Vagina (tissue), 2 donors: ENCODE measurements around the gene ZNF79. TPM values are rescaled to one million over a fixed set of nuclear protein-coding genes. Genes with fewer than 3 reads are reported as not detected.

Experiments
- DNase-seq, 2 donors: peaks; one replicate each; pipeline ENCODE4 v3.0.0-alpha.2; 2017; ENCODE audit errors: extremely low spot score in 2 of 2
- H3K27ac ChIP-seq: fragments of 200-600 bp; sonication (generic); one replicate; pipeline ENCODE4 v1.5.1; 2019
- H3K27me3 ChIP-seq: fragments of 200-600 bp; sonication (generic); one replicate; pipeline ENCODE4 v1.5.1; 2019
- H3K36me3 ChIP-seq, 2 donors: fragments of 200-600 bp; sonication (generic); one replicate each; pipeline ENCODE4 v1.5.1; 2017 to 2019
- H3K4me1 ChIP-seq: fragments of 200-600 bp; sonication (generic); one replicate; pipeline ENCODE4 v1.5.1; 2019
- H3K4me3 ChIP-seq, 2 donors: fragments of 200-600 bp; sonication (generic); 1 replicate in 1 of 2; 2 replicates in 1 of 2; pipeline ENCODE4 v1.5.1; 2016 to 2019
- H3K9me3 ChIP-seq: fragments of 200-600 bp; sonication (generic); one replicate; pipeline ENCODE4 v1.5.1; 2019
- CTCF ChIP-seq, 3 experiments: fragments of 450-650 bp in 2 of 3; fragments of 200-600 bp in 1 of 3; sonication (generic) in 1 of 3; IDR thresholded peaks; one replicate each; pipeline ENCODE4 v1.5.1; 2017 to 2019; ENCODE audit warnings: antibody characterized with exemption in 3 of 3, mild to moderate bottlenecking in 2 of 3, moderate library complexity in 2 of 3
- POLR2A ChIP-seq, 2 donors: fragments of 450-650 bp; IDR thresholded peaks; one replicate each; pipeline ENCODE4 v1.6.1; 2017; ENCODE audit warnings: antibody characterized with exemption in 2 of 2, mild to moderate bottlenecking in 2 of 2, moderate library complexity in 2 of 2
- POLR2AphosphoS5 ChIP-seq, 2 donors: sonication (generic); formaldehyde crosslinking; IDR thresholded peaks; one replicate each; pipeline ENCODE4 v1.9.0; 2017; ENCODE audit warnings: antibody characterized with exemption in 2 of 2, mild to moderate bottlenecking in 2 of 2, low read depth in 1 of 2; ENCODE audit not compliant: insufficient read depth in 1 of 2
- intact Hi-C: fragments of 100-400 bp; cut with DNase I; formaldehyde crosslinking; loops from one replicate; pipeline ENCODE4 v1.15.1; 2023
- total RNA-seq: library from RNA; depleted of rRNA; stranded (reverse); fragments of >200 nt; gene quantifications from one replicate; pipeline ENCODE4 v1.2.3, GENCODE V29; 2016

ZNF79 gene
- total RNA-seq, 1 donor from 2014 or later, result 13.3 TPM

- peak in 1 of 2 donors; percentile 18 for DNase-seq
- Histone ChIP-seq H3K4me3 (no peak overlapping the region), H3K9me3 (no peaks in the 10 kb centered on the region), H3K36me3 (no peaks in the 10 kb centered on the region), H3K27me3 (no peaks in the 10 kb centered on the region), H3K4me1 (peaks cover 7% of the 10 kb centered on the region), H3K27ac (no peak overlapping the region)
- intact Hi-C loops, result loop anchor here (10.0 kb wide), 1 partner anchor 71 kb away; no protein-coding TSS in a partner anchor
- no peak for TF ChIP-seq CTCF (IDR thresholded peaks at IDR 0.05)
- no peak for TF ChIP-seq POLR2AphosphoS5 (IDR thresholded peaks at IDR 0.05; ENCODE audit: insufficient read depth in 1 of 2, low read depth in 1 of 2)
- no peak for TF ChIP-seq POLR2A (IDR thresholded peaks at IDR 0.05)
Measured at GRCh38 chr9:127386249-127386648, 37.9 kb upstream of the ZNF79 start.

GRCh38 chr9:127386981-127387380, 37.2 kb upstream of the ZNF79 start:
- DNase-seq, result peak in 1 of 2 donors; percentile 32
- Histone ChIP-seq H3K4me1 (peaks cover 7% of the 10 kb centered on the region), H3K9me3 (no peaks in the 10 kb centered on the region), H3K36me3 (no peaks in the 10 kb centered on the region), H3K4me3 (no peak overlapping the region), H3K27me3 (no peaks in the 10 kb centered on the region), H3K27ac (no peak overlapping the region)
- intact Hi-C loops, result loop anchor here (10.0 kb wide), 1 partner anchor 72 kb away; no protein-coding TSS in a partner anchor
- TF ChIP-seq POLR2A (IDR thresholded peaks at IDR 0.05) (no peak), CTCF (IDR thresholded peaks at IDR 0.05) (no peak), POLR2AphosphoS5 (IDR thresholded peaks at IDR 0.05; ENCODE audit: insufficient read depth in 1 of 2, low read depth in 1 of 2) (no peak)

GRCh38 chr9:127388037-127388855, 35.9 kb upstream of the ZNF79 start:
- DNase-seq, result no peak
- H3K27me3 ChIP-seq, result no peaks in the 10 kb centered on the region
- intact Hi-C loops, result loop anchor here (10.0 kb wide), 1 partner anchor 73 kb away; no protein-coding TSS in a partner anchor
- H3K36me3 ChIP-seq, result no peaks in the 10 kb centered on the region
- H3K4me3 ChIP-seq, result no peak overlapping the region
- peak overlapping the region; percentile 62 for H3K27ac ChIP-seq
- H3K4me1 ChIP-seq, result peaks cover 7% of the 10 kb centered on the region
- no peaks in the 10 kb centered on the region for H3K9me3 ChIP-seq
- TF ChIP-seq POLR2AphosphoS5 (IDR thresholded peaks at IDR 0.05; ENCODE audit: insufficient read depth in 1 of 2, low read depth in 1 of 2) (peak in 1 of 2 donors; percentile 44), CTCF (IDR thresholded peaks at IDR 0.05) (no peak)

- TF ChIP-seq POLR2A (IDR thresholded peaks at IDR 0.05), result no peak
- TF ChIP-seq POLR2AphosphoS5 (IDR thresholded peaks at IDR 0.05; ENCODE audit: insufficient read depth in 1 of 2, low read depth in 1 of 2), result no peak
- no peak for TF ChIP-seq CTCF (IDR thresholded peaks at IDR 0.05)
Measured at GRCh38 chr9:127388856-127389238, 35.3 kb upstream of the ZNF79 start.

More at GRCh38 chr9:127388856-127389238, 35.3 kb upstream of the ZNF79 start:
- no peaks in the 10 kb centered on the region for H3K27me3 ChIP-seq
- no peaks in the 10 kb centered on the region for H3K36me3 ChIP-seq
- peaks cover 7% of the 10 kb centered on the region for H3K4me1 ChIP-seq
- H3K27ac ChIP-seq, result peak overlapping the region; percentile 62
- intact Hi-C loops, result loop anchor here (10.0 kb wide), 1 partner anchor 74 kb away; no protein-coding TSS in a partner anchor
- no peak for DNase-seq
- H3K4me3 ChIP-seq, result no peak overlapping the region
- H3K9me3 ChIP-seq, result no peaks in the 10 kb centered on the region
